ENCODE measurements around the gene SKIDA1. TPM values are rescaled to one million over a fixed set of nuclear protein-coding genes. Genes with fewer than 3 reads are reported as not detected.

The SKIDA1 gene
- total RNA-seq, 1 experiment from 2014 or later: 9.3 TPM

DNA sequence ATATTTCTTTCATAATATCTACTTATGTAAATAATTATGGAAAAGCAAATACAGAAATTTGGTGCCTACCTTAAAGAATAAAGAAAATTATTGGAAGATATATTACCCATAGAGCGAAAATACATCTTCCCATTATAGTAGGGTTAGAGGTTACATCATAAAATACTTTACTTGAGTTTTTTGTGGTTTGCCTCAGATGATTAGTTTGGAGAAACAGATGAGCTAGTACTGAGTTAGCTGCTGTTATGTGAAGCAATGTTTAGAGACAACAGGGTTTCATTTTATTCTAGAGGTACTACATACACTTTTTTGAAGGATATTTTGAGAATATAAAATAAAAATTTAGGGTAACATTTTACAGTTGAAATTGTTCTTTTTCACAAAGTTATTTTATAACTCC is 5.7 kb upstream of the SKIDA1 start:
- no peaks in the 10 kb centered on the region for H3K27me3 ChIP-seq (ENCODE audit: control insufficient read depth, insufficient read depth, low read length)
- ATAC-seq: no peak
- intact Hi-C loops (cut with micrococcal nuclease; ENCODE audit: unreplicated experiment) (loop anchor here (5.0 kb wide), 1 partner anchor 34 kb away; no protein-coding TSS in a partner anchor), in situ Hi-C loops (cut with HindIII; ENCODE audit: low pct_unique_long_range_greater_than_20kb, low sequenced_read_pairs) (no loop called here)
- H3K9me3 ChIP-seq (ENCODE audit: control insufficient read depth, insufficient read depth, low read depth, low read length): no peaks in the 10 kb centered on the region
- BruUV-seq (replicated peaks): no TSS peak
- no peak for DNase-seq (ENCODE audit: low read depth, low spot score)
- H3K36me3 ChIP-seq (ENCODE audit: control insufficient read depth, insufficient read depth, low read length): no peaks in the 10 kb centered on the region; the same call in 1 of the 2 replicates
- CTCF ChIA-PET: interaction anchor here (0.7 kb wide), 1 partner anchor 219 kb away, joined by 7 read pairs; no protein-coding TSS in a partner anchor
- H3K4me1 ChIP-seq (ENCODE audit: control insufficient read depth, insufficient read depth, low read length): peaks cover 35% of the 10 kb centered on the region
- H3K4me3 ChIP-seq (ENCODE audit: low read depth in 2 of 2, low read length in 2 of 2): no peak overlapping the region
- TF ChIP-seq SIN3A (IDR thresholded peaks at IDR 0.05; ENCODE audit: borderline replicate concordance, insufficient read depth, low read depth, low read length) (no peak), TCF7L2 (IDR thresholded peaks at IDR 0.05; ENCODE audit: low read depth, low read length) (no peak), POLR2AphosphoS5 (IDR thresholded peaks at IDR 0.05; ENCODE audit: low read depth, low read length) (no peak), REST (IDR thresholded peaks at IDR 0.05; ENCODE audit: insufficient read depth in 1 of 2, low read depth in 2 of 2, low read length in 1 of 2) (no peak)
- TF ChIP-seq, protein P1, sequence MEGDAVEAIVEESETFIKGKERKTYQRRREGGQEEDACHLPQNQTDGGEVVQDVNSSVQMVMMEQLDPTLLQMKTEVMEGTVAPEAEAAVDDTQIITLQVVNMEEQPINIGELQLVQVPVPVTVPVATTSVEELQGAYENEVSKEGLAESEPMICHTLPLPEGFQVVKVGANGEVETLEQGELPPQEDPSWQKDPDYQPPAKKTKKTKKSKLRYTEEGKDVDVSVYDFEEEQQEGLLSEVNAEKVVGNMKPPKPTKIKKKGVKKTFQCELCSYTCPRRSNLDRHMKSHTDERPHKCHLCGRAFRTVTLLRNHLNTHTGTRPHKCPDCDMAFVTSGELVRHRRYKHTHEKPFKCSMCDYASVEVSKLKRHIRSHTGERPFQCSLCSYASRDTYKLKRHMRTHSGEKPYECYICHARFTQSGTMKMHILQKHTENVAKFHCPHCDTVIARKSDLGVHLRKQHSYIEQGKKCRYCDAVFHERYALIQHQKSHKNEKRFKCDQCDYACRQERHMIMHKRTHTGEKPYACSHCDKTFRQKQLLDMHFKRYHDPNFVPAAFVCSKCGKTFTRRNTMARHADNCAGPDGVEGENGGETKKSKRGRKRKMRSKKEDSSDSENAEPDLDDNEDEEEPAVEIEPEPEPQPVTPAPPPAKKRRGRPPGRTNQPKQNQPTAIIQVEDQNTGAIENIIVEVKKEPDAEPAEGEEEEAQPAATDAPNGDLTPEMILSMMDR (IDR thresholded peaks at IDR 0.05): no peak
- POLR2A ChIA-PET: no interaction called here
- H3K27ac ChIP-seq (ENCODE audit: low read length): peak overlapping the region; percentile 98; the same call in 1 of the 2 replicates

DNA sequence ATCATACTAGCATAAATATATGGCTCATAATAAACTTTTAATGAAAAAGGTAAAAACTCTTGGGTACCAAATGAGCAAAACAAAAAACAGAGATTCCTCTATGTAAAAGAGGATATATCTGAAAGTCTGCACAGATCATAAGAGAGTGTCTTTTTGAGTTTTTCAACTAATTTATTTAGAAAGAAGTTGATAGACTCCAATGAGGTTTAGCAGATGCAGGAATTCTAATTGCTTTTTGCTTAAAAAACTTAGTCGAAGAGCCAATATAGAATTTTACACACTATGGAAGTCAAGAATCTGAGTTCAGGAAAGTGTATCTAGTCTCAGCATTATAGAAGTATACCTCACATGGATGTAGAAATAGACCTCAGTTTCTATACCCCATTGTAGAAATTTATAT is 5.2 kb upstream of the SKIDA1 start:
- Histone ChIP-seq H3K4me1 (ENCODE audit: control insufficient read depth, insufficient read depth, low read length) (peaks cover 32% of the 10 kb centered on the region), H3K36me3 (ENCODE audit: control insufficient read depth, insufficient read depth, low read length) (no peaks in the 10 kb centered on the region; the same call in 1 of the 2 replicates), H3K4me3 (ENCODE audit: low read depth in 2 of 2, low read length in 2 of 2) (no peak overlapping the region), H3K9me3 (ENCODE audit: control insufficient read depth, insufficient read depth, low read depth, low read length) (no peaks in the 10 kb centered on the region), H3K27ac (ENCODE audit: low read length) (peak overlapping the region; percentile 98), H3K27me3 (ENCODE audit: control insufficient read depth, insufficient read depth, low read length) (no peaks in the 10 kb centered on the region)
- CTCF ChIA-PET: no interaction called here
- DNase-seq (ENCODE audit: low read depth, low spot score) (no peak), ATAC-seq (no peak)
- intact Hi-C loops (cut with micrococcal nuclease; ENCODE audit: unreplicated experiment) (loop anchor here (5.0 kb wide), 1 partner anchor 33 kb away; no protein-coding TSS in a partner anchor), in situ Hi-C loops (cut with HindIII; ENCODE audit: low pct_unique_long_range_greater_than_20kb, low sequenced_read_pairs) (no loop called here)
- BruUV-seq (replicated peaks): no TSS peak
- TF ChIP-seq POLR2AphosphoS5 (IDR thresholded peaks at IDR 0.05; ENCODE audit: low read depth, low read length) (no peak), TCF7L2 (IDR thresholded peaks at IDR 0.05; ENCODE audit: low read depth, low read length) (no peak), SIN3A (IDR thresholded peaks at IDR 0.05; ENCODE audit: borderline replicate concordance, insufficient read depth, low read depth, low read length) (no peak), REST (IDR thresholded peaks at IDR 0.05; ENCODE audit: insufficient read depth in 1 of 2, low read depth in 2 of 2, low read length in 1 of 2) (no peak)
- TF ChIP-seq, protein P1 (IDR thresholded peaks at IDR 0.05): no peak
- POLR2A ChIA-PET: interaction anchor here (0.5 to 1.1 kb wide), 2 partner anchors 10 to 16 kb away, joined by 3 to 15 read pairs; no protein-coding TSS in a partner anchor
